Esophagus muscularis mucosa (tissue), 4 donors: Measurements from ENCODE around the gene KAT7. TPM values are rescaled to one million over a fixed set of nuclear protein-coding genes. Genes with fewer than 3 reads are reported as not detected.
A peak's percentile ranks its signal among the peaks of the same experiment; 100 is the strongest.

ENCODE experiments used
- DNase-seq: peaks from one replicate; pipeline ENCODE4 v3.0.0-alpha.2; 2017; ENCODE audit errors: extremely low spot score
- H3K27ac ChIP-seq, 4 donors: fragments of 200-600 bp; sonication (generic); replicated peaks in 1 of 4; 1 replicate in 3 of 4; 2 replicates in 1 of 4; pipeline ENCODE4 v1.5.1; 2016 to 2019; ENCODE audit warnings: mild to moderate bottlenecking in 1 of 4
- H3K27me3 ChIP-seq, 4 donors: fragments of 200-600 bp; sonication (generic); one replicate each; pipeline versions ENCODE4 v1.5.1 to v1.6.0; 2016 to 2019
- H3K36me3 ChIP-seq, 4 donors: fragments of 200-600 bp; sonication (generic); one replicate each; pipeline ENCODE4 v1.5.1; 2016 to 2019
- H3K4me1 ChIP-seq, 4 donors: fragments of 200-600 bp; sonication (generic); one replicate each; pipeline ENCODE4 v1.5.1; 2016 to 2019
- H3K4me3 ChIP-seq, 4 donors: fragments of 200-600 bp; sonication (generic); 1 replicate in 2 of 4; 2 replicates in 2 of 4; pipeline ENCODE4 v1.5.1; 2016 to 2019; ENCODE audit warnings: mild to moderate bottlenecking in 4 of 4, moderate library complexity in 1 of 4
- H3K9me3 ChIP-seq, 4 donors: fragments of 200-600 bp; sonication (generic); 1 replicate in 3 of 4; 2 replicates in 1 of 4; pipeline ENCODE4 v1.5.1; 2016 to 2019
- EP300 ChIP-seq: sonication (generic); formaldehyde crosslinking; IDR thresholded peaks from one replicate; pipeline ENCODE4 v1.6.1; 2017; ENCODE audit warnings: antibody characterized with exemption
- POLR2A ChIP-seq: fragments of 450-650 bp; IDR thresholded peaks from one replicate; pipeline ENCODE4 v1.6.1; 2017; ENCODE audit warnings: antibody characterized with exemption, moderate library complexity, mild to moderate bottlenecking, low read depth
- POLR2AphosphoS5 ChIP-seq, 2 donors: sonication (generic); formaldehyde crosslinking; IDR thresholded peaks; one replicate each; pipeline ENCODE4 v1.6.1; 2017; ENCODE audit warnings: antibody characterized with exemption in 2 of 2
- WGBS: methylation state at CpG from one replicate; pipeline ENCODE4 v1.1.5; 2018; 5-methylcytosine and 5-hydroxymethylcytosine counted together
- intact Hi-C: fragments of 100-400 bp; cut with DNase I; formaldehyde crosslinking; loops from one replicate; pipeline ENCODE4 v1.15.1; 2023
- total RNA-seq, 4 donors: library from RNA; depleted of rRNA; stranded (reverse); fragments of >200 nt; gene quantifications; one replicate each; pipeline versions ENCODE4 v1.1.0 to v1.2.1, GENCODE V29; 2016
- TF ChIP-seq, protein P1 (sequence below), 3 experiments: fragments of 200-600 bp in 2 of 3; fragments of 450-650 bp in 1 of 3; sonication (generic) in 2 of 3; IDR thresholded peaks; one replicate each; pipeline ENCODE4 v1.5.1; 2017 to 2019; ENCODE audit warnings: antibody characterized with exemption in 3 of 3, mild to moderate bottlenecking in 2 of 3, moderate library complexity in 1 of 3

The KAT7 gene
- total RNA-seq, 4 donors from 2014 or later = 29.5 to 48.1 (median 43.4) TPM

DNA sequence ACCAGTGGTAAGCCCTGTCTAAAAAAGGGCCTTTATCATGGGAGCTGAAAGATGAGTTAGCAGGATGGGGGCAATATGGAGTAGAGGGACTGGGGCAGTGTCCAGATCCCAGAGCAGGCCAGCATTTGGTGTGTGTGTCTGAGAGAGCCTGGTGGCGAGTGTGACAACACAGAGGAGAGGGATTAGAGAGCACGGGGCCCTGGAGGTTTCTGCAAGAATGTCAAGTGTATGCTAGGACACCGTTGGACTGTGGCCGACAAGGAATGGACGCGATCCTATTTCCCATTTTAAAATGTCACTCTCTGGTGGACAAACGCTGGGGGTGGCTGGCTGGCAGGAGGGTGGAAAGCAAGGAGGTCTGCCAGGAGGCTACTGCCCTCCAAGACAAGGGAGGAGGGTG lies 47.0 kb downstream of the KAT7 start:
- WGBS = 91% methylated on average over 7 of the region's 7 CpGs
- Histone ChIP-seq H3K36me3 (peaks cover 5 to 64% (median 31%) of the 10 kb centered on the region in 4 donors), H3K4me1 (peaks cover 28 to 48% (median 29%) of the 10 kb centered on the region in 4 donors), H3K9me3 (no peaks in the 10 kb centered on the region), H3K27me3 (no peaks in the 10 kb centered on the region), H3K27ac (peak overlapping the region in 1 of 4 donors; percentile 7), H3K4me3 (no peak overlapping the region)
- DNase-seq = no peak
- intact Hi-C loops = no loop called here
- TF ChIP-seq POLR2A = no peak
- TF ChIP-seq POLR2AphosphoS5 (IDR thresholded peaks at IDR 0.05) = no peak
- TF ChIP-seq, protein P1, sequence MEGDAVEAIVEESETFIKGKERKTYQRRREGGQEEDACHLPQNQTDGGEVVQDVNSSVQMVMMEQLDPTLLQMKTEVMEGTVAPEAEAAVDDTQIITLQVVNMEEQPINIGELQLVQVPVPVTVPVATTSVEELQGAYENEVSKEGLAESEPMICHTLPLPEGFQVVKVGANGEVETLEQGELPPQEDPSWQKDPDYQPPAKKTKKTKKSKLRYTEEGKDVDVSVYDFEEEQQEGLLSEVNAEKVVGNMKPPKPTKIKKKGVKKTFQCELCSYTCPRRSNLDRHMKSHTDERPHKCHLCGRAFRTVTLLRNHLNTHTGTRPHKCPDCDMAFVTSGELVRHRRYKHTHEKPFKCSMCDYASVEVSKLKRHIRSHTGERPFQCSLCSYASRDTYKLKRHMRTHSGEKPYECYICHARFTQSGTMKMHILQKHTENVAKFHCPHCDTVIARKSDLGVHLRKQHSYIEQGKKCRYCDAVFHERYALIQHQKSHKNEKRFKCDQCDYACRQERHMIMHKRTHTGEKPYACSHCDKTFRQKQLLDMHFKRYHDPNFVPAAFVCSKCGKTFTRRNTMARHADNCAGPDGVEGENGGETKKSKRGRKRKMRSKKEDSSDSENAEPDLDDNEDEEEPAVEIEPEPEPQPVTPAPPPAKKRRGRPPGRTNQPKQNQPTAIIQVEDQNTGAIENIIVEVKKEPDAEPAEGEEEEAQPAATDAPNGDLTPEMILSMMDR (IDR thresholded peaks at IDR 0.05) = no peak
- TF ChIP-seq EP300 = no peak

DNA sequence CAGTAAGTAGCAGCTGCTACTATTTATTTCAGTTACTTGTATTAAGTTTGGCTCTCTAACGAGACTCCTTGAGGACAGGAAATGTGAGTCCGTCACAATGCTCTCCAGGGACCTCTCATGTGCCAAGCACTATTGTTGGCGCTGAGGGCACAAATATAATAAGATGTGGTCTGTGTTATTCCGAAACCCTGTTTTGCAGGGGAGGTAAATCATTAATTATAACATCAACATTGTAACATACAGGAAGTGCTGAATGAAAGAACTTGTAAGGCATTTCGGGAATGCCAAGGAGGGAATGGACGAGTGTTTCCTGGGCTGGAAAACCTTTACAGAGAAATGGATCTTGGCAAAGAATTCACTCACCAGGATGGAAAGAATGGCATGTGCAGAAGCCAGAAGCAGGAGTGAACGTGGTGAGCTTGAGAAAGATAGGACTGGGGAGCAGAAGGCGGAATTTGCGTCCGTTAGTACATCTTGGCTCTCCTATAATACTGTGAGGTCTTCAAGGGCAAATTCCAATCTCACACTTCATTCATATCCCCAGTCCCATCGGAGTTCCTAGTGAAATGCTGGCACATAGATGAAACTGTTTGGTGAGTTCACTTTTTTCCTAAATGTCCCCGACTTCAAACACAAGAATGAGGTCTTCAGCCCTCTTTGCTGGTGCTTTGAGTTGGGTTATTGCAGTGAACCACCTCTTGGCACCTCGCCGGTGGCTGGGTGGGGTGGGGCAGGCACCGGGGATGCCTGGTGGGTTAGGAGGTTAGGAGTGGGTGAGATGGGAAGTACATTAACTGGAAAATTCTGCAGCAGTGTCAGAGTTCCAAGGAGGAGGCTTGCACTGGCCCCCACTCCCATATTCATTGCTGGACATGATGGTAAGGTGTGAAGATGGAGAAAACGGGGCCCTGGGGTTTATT lies 47.9 kb downstream of the KAT7 start:
- Histone ChIP-seq H3K4me1 (peaks cover 21 to 40% (median 27%) of the 10 kb centered on the region in 4 donors), H3K9me3 (no peaks in the 10 kb centered on the region), H3K27me3 (no peaks in the 10 kb centered on the region), H3K27ac (peak overlapping the region in 3 of 4 donors; percentile 7 to 29 (median 26)), H3K4me3 (no peak overlapping the region), H3K36me3 (peaks cover 5 to 59% (median 30%) of the 10 kb centered on the region in 4 donors)
- DNase-seq = no peak
- 60% methylated on average over 16 of the region's 16 CpGs for WGBS
- intact Hi-C loops = no loop called here
- no peak for TF ChIP-seq POLR2A
- TF ChIP-seq, protein P1 (IDR thresholded peaks at IDR 0.05) = no peak
- no peak for TF ChIP-seq POLR2AphosphoS5 (IDR thresholded peaks at IDR 0.05)

DNA sequence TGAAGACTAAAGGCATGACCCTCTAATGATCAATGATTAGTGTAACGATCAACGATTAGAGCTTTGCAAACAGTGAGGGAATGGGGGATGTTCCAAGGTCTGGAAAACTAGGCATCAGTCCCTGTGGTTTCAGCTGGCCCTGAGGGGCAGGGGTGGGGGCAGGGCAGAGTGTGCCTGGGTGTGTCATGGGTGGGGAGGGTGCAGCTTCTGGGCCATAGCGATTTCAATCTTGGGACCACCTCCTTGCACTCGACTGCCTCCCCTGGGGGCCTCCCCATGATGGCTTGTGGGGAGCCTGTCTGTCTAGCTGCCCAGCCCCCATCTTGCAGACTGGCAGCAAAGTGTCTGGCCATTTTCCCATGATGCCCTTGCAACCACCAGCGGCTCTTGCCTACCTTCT lies 51.0 kb downstream of the KAT7 start:
- DNase-seq = no peak
- H3K4me3 ChIP-seq = no peak overlapping the region
- no peak overlapping the region for H3K27ac ChIP-seq
- H3K4me1 ChIP-seq = peaks cover 25 to 50% (median 33%) of the 10 kb centered on the region in 4 donors
- no peaks in the 10 kb centered on the region for H3K9me3 ChIP-seq
- WGBS = 78% methylated on average over 5 of the region's 5 CpGs
- no peak for TF ChIP-seq EP300
- TF ChIP-seq, protein P1 (IDR thresholded peaks at IDR 0.05) = no peak
- TF ChIP-seq POLR2AphosphoS5 (IDR thresholded peaks at IDR 0.05) = no peak
- no peak for TF ChIP-seq POLR2A
- H3K27me3 ChIP-seq = no peaks in the 10 kb centered on the region
- intact Hi-C loops = no loop called here
- H3K36me3 ChIP-seq = peaks cover 0 to 30% (median 17%) of the 10 kb centered on the region in 4 donors

DNA sequence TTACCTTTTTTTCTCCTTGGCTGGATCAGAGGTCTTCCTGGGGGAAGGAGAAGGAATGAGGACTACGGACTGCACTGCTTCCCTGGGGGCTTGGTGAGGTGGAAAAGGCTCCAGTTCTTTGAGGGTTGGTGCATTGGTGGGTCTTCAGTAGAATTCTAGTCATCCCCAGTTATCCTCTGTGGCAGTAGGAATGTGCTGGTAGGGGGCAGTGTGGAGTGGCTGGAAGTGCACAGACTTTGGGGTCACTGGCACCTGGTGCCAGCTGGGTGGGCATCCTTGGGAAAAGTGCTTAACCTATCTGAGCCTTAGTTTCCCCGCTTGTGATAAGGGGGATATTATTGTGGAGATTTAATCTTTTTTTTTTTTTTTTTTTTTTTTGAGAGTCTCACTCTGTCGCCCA lies 53.1 kb downstream of the KAT7 start:
- Histone ChIP-seq H3K36me3 (peaks cover 0 to 24% (median 9%) of the 10 kb centered on the region in 4 donors), H3K27me3 (no peaks in the 10 kb centered on the region), H3K9me3 (no peaks in the 10 kb centered on the region), H3K27ac (no peak overlapping the region), H3K4me3 (no peak overlapping the region), H3K4me1 (peaks cover 24 to 62% (median 41%) of the 10 kb centered on the region in 4 donors)
- DNase-seq = no peak
- 96% methylated on average over 3 of the region's 3 CpGs for WGBS
- TF ChIP-seq EP300 = no peak
- no peak for TF ChIP-seq POLR2A
- TF ChIP-seq, protein P1 (IDR thresholded peaks at IDR 0.05) = no peak
- no peak for TF ChIP-seq POLR2AphosphoS5 (IDR thresholded peaks at IDR 0.05)
- intact Hi-C loops = no loop called here
